IMR-90 (cell line): Measurements from ENCODE around the gene FOXL3. TPM values are rescaled to one million over a fixed set of nuclear protein-coding genes. Genes with fewer than 3 reads are reported as not detected.

Experiments used
- ATAC-seq: fragments of 200-7000 bp; cut with Tn5 transposase; 2 replicates; pipeline ENCODE4 v1.9.1; 2020; ENCODE audit warnings: low read depth, mild to moderate bottlenecking, moderate library complexity
- BruUV-seq: library from RNA; stranded (reverse); fragments of 400-500 nt; replicated peaks from 2 replicates; lab custom pipeline; 2021; lab: Mats Ljungman, UMichigan
- CTCF ChIA-PET: fragments of 300-600 bp; formaldehyde crosslinking; extraction: SDS; loops from one replicate; lab custom pipeline; 2021; ENCODE audit warnings: antibody characterized with exemption; lab: Yijun Ruan, JAX
- POLR2A ChIA-PET: fragments of 300-600 bp; sonication (Branson Sonifier 250); formaldehyde crosslinking; loops from one replicate; lab custom pipeline; 2022; ENCODE audit warnings: antibody characterized with exemption; ENCODE audit not compliant: unreplicated experiment; lab: Charles Lee
- DNase-seq: peaks from one replicate; pipeline ENCODE4 v3.0.0; 2013
- H2AFZ ChIP-seq: replicated peaks from 2 replicates; pipeline ENCODE3; 2013; ENCODE audit warnings: low read length, mild to moderate bottlenecking; ENCODE audit not compliant: poor library complexity
- H2AK5ac ChIP-seq: 2 replicates; pipeline ENCODE4 v1.6.1; 2013; ENCODE audit warnings: low read depth, low read length, inconsistent platforms
- H2AK9ac ChIP-seq: replicated peaks from 2 replicates; pipeline ENCODE3; 2013; ENCODE audit warnings: mild to moderate bottlenecking, low read depth, low read length, moderate library complexity; ENCODE audit not compliant: poor library complexity
- H2BK120ac ChIP-seq: 2 replicates; pipeline ENCODE4 v1.6.1; 2013; ENCODE audit warnings: low read depth, low read length, inconsistent platforms
- H2BK15ac ChIP-seq: 3 replicates; pipeline ENCODE4 v1.6.1; 2013; ENCODE audit warnings: low read depth, low read length, inconsistent platforms
- H2BK20ac ChIP-seq: 2 replicates; pipeline ENCODE4 v1.6.1; 2013; ENCODE audit warnings: low read depth, mild to moderate bottlenecking, inconsistent platforms, low read length, moderate library complexity
- H2BK5ac ChIP-seq: 2 replicates; pipeline ENCODE4 v1.6.1; 2013; ENCODE audit warnings: mild to moderate bottlenecking, low read depth, low read length, inconsistent platforms; ENCODE audit not compliant: poor library complexity, severe bottlenecking
- H3K14ac ChIP-seq: replicated peaks from 2 replicates; pipeline ENCODE4 v1.6.1; 2013; ENCODE audit warnings: low read depth, low read length, inconsistent platforms
- H3K18ac ChIP-seq: 2 replicates; pipeline ENCODE4 v1.6.1; 2013; ENCODE audit warnings: low read depth, low read length, control low read depth
- H3K23ac ChIP-seq: 2 replicates; pipeline ENCODE4 v1.6.1; 2013; ENCODE audit warnings: low read depth, low read length, inconsistent platforms
- H3K27ac ChIP-seq: 2 replicates; pipeline ENCODE4 v1.5.1; 2013; ENCODE audit warnings: mild to moderate bottlenecking, control low read depth, low read length; ENCODE audit not compliant: insufficient read depth
- H3K27me3 ChIP-seq: 2 replicates; pipeline ENCODE4 v1.6.1; 2013; ENCODE audit warnings: low read length; ENCODE audit not compliant: control insufficient read depth, insufficient read depth
- H3K36me3 ChIP-seq: 2 replicates; pipeline ENCODE4 v1.6.1; 2013; ENCODE audit warnings: low read length, mixed read lengths; ENCODE audit not compliant: control insufficient read depth, insufficient read depth
- H3K4ac ChIP-seq: 2 replicates; pipeline ENCODE4 v1.6.1; 2013; ENCODE audit warnings: low read depth, low read length, inconsistent platforms
- H3K4me1 ChIP-seq: 2 replicates; pipeline ENCODE4 v1.6.1; 2013; ENCODE audit warnings: low read length, mixed read lengths; ENCODE audit not compliant: control insufficient read depth, insufficient read depth
- H3K4me2 ChIP-seq: 2 replicates; pipeline ENCODE4 v1.6.1; 2013; ENCODE audit warnings: low read depth, mild to moderate bottlenecking, control low read depth, low read length, moderate library complexity
- H3K4me3 ChIP-seq: 2 replicates; pipeline ENCODE4 v1.5.1; 2013; ENCODE audit warnings: low read depth, mild to moderate bottlenecking, control low read depth, low read length, moderate library complexity; ENCODE audit not compliant: insufficient read depth
- H3K56ac ChIP-seq: 2 replicates; pipeline ENCODE4 v1.6.1; 2013; ENCODE audit warnings: low read length, inconsistent platforms; ENCODE audit not compliant: insufficient read depth; ENCODE audit errors: extremely low read depth
- H3K79me1 ChIP-seq, 2 experiments: 2 replicates each; pipeline ENCODE4 v1.6.1; 2013; ENCODE audit warnings: low read length in 2 of 2, inconsistent platforms in 1 of 2, low read depth in 1 of 2
- H3K9ac ChIP-seq: 2 replicates; pipeline ENCODE4 v1.6.1; 2013; ENCODE audit warnings: low read depth, low read length, control low read depth
- H3K9me1 ChIP-seq: 2 replicates; pipeline ENCODE4 v1.6.1; 2013; ENCODE audit warnings: low read length, inconsistent platforms; ENCODE audit not compliant: insufficient read depth
- H3K9me3 ChIP-seq: 2 replicates; pipeline ENCODE4 v1.6.1; 2013; ENCODE audit warnings: low read length; ENCODE audit not compliant: control insufficient read depth, insufficient read depth
- H4K20me1 ChIP-seq: 2 replicates; pipeline ENCODE4 v1.6.1; 2013; ENCODE audit warnings: low read length, inconsistent platforms; ENCODE audit not compliant: insufficient read depth
- H4K5ac ChIP-seq: 2 replicates; pipeline ENCODE4 v1.6.1; 2013; ENCODE audit warnings: mild to moderate bottlenecking, low read depth, low read length, control low read depth
- H4K8ac ChIP-seq, 2 experiments: 2 replicates each; pipeline ENCODE4 v1.6.1; 2013; ENCODE audit warnings: low read depth in 2 of 2, low read length in 2 of 2, control low read depth in 1 of 2, inconsistent platforms in 1 of 2
- H4K91ac ChIP-seq: 2 replicates; pipeline ENCODE4 v1.6.1; 2013; ENCODE audit warnings: low read depth, low read length, inconsistent platforms; ENCODE audit not compliant: insufficient read depth
- CHD1 ChIP-seq: IDR thresholded peaks from 2 replicates; pipeline ENCODE4 v1.6.1; 2012; ENCODE audit warnings: low read depth, low read length, improper control_type of control experiment
- POLR2A ChIP-seq: IDR thresholded peaks from 2 replicates; pipeline ENCODE4 v1.6.1; 2012; ENCODE audit warnings: mild to moderate bottlenecking, low read depth, low read length
- WGBS, 2 experiments: methylation state at CpG; one replicate each; pipeline versions ENCODE4 v1.1.5 to v1.1.7; 2013; ENCODE audit warnings: missing lambda C conversion rate in 2 of 2; ENCODE audit not compliant: insufficient read length in 1 of 2; ENCODE audit errors: extremely low coverage in 2 of 2; 5-methylcytosine and 5-hydroxymethylcytosine counted together
- dilution Hi-C: fragments of 300-500 bp; cut with HindIII; formaldehyde crosslinking; loops from one replicate; pipeline ENCODE4 v1.14.3; 2018; ENCODE audit warnings: low sequenced_read_pairs; ENCODE audit not compliant: unreplicated experiment
- in situ Hi-C: fragments of 300-500 bp; cut with MboI; formaldehyde crosslinking; loops from 3 replicates; pipeline ENCODE4 v1.14.3; 2019; ENCODE audit warnings: low sequenced_read_pairs, inconsistent platforms, mixed read lengths
- intact Hi-C: fragments of 100-400 bp; cut with micrococcal nuclease; formaldehyde crosslinking; loops from 2 replicates; pipeline ENCODE4 v1.10.0; 2022
- polyA plus RNA-seq, 3 experiments: library from polyadenylated mRNA; depleted of rRNA; stranded (reverse); fragments of >200 nt; gene quantifications; 2 replicates each; pipeline ENCODE4 v1.2.3, GENCODE V29; 2012; ENCODE audit warnings: low replicate concordance in 1 of 3
- total RNA-seq: library from RNA; depleted of rRNA; stranded (reverse); fragments of >200 nt; gene quantifications from 2 replicates; pipeline ENCODE4 v1.2.3, GENCODE V29; 2012

Gene FOXL3
- total and polyA plus RNA-seq, 2 of the 4 experiments (the other 2 are of a cell fraction), result not detected

- POLR2A ChIA-PET, result no interaction called here
- H2AFZ ChIP-seq, result no peak overlapping the region
- BruUV-seq, result no TSS peak
Observed at GRCh38 chr7:325811-326210, 35.8 kb downstream of the FOXL3 start.

More at GRCh38 chr7:325811-326210, 35.8 kb downstream of the FOXL3 start:
- H2BK20ac ChIP-seq, result no peak overlapping the region
- no peak for ATAC-seq
- CTCF ChIA-PET, result no interaction called here
- H2AK5ac ChIP-seq, result no peak overlapping the region
- no peaks in the 10 kb centered on the region for H3K4me1 ChIP-seq
- no peak for TF ChIP-seq CHD1
- no peak for TF ChIP-seq POLR2A
- 78% methylated on average over 4 of the region's 11 CpGs; no CpG with 5 or more reads in 1 of the 2 experiments for WGBS, 2 experiments
- peaks cover 6% of the 10 kb centered on the region for H3K9me3 ChIP-seq
- H4K20me1 ChIP-seq, result peaks cover 2% of the 10 kb centered on the region; the same call in 1 of the 2 replicates
- peaks cover 51% of the 10 kb centered on the region for H3K27me3 ChIP-seq
- no peak overlapping the region for H3K4me2 ChIP-seq
- no peak overlapping the region for H3K14ac ChIP-seq
- in situ Hi-C loops, result no loop called here
- no peak for DNase-seq
- no peak overlapping the region for H3K27ac ChIP-seq
- no peak overlapping the region for H3K56ac ChIP-seq
- H3K36me3 ChIP-seq, result no peaks in the 10 kb centered on the region
- no peak overlapping the region for H2AK9ac ChIP-seq
- no peak overlapping the region for H3K4ac ChIP-seq
- H3K9me1 ChIP-seq, result no peaks in the 10 kb centered on the region
- H3K79me1 ChIP-seq, result no peaks in the 10 kb centered on the region
- H2BK15ac ChIP-seq, result no peak overlapping the region
- H3K9ac ChIP-seq, result no peak overlapping the region
- H4K8ac ChIP-seq, result no peak overlapping the region
- H3K4me3 ChIP-seq, result no peak overlapping the region
- H2BK5ac ChIP-seq, result no peak overlapping the region
- dilution Hi-C loops, result no loop called here
- no peak overlapping the region for H4K91ac ChIP-seq
- no peak overlapping the region for H2BK120ac ChIP-seq
- H3K18ac ChIP-seq, result no peak overlapping the region
- H4K5ac ChIP-seq, result no peak overlapping the region
- no peak overlapping the region for H3K23ac ChIP-seq
- intact Hi-C loops, result no loop called here
